NB4 (cell line): Measurements from ENCODE around the gene B4GALT5.

Experiments used
- CTCF ChIP-seq: IDR thresholded peaks from one replicate; pipeline ENCODE4 v1.5.1; 2012; ENCODE audit warnings: low read depth, low read length
- MYC ChIP-seq: IDR thresholded peaks from 2 replicates; pipeline ENCODE4 v1.6.1; 2011; ENCODE audit warnings: low read depth, low read length
- POLR2A ChIP-seq: IDR thresholded peaks from 2 replicates; pipeline ENCODE4 v1.6.1; 2011; ENCODE audit warnings: mild to moderate bottlenecking; ENCODE audit not compliant: insufficient read length; ENCODE audit errors: extremely low read depth

GRCh38 chr20:49649672-49650071 lies 64.0 kb downstream of the B4GALT5 start:
- TF ChIP-seq POLR2A (no peak), CTCF (no peak), MYC (no peak)
